Heart right ventricle (tissue), 16 donors: Measurements from ENCODE around the gene XYLB. TPM values are rescaled to one million over a fixed set of nuclear protein-coding genes. Genes with fewer than 3 reads are reported as not detected.
"Not testable (repeated sequence)": the region's sequence is repeated elsewhere in the genome, so short reads cannot be mapped to it uniquely, and the experiment has no call there.

Source experiments
- ATAC-seq, 8 donors: fragments of 200-7000 bp; cut with Tn5 transposase; one replicate each; pipeline ENCODE4 v1.9.1; 2020; ENCODE audit warnings: mild to moderate bottlenecking in 8 of 8, moderate library complexity in 8 of 8, moderate number of reproducible peaks in 1 of 8
- DNase-seq, 2 donors: peaks; one replicate each; pipeline ENCODE4 v3.0.0-alpha.2; 2020
- H3K27ac ChIP-seq, 10 donors: fragments of 200-600 bp; sonication (generic) in 2 of 10; one replicate each; pipeline versions ENCODE4 v1.5.0 to v1.8.0; 2020 to 2022; ENCODE audit warnings: mild to moderate bottlenecking in 3 of 10
- H3K27me3 ChIP-seq, 7 donors: fragments of 200-600 bp; one replicate each; pipeline ENCODE4 v1.8.0; 2021 to 2022; ENCODE audit warnings: mild to moderate bottlenecking in 2 of 7
- H3K36me3 ChIP-seq, 9 donors: fragments of 200-600 bp; sonication (generic) in 1 of 9; one replicate each; pipeline versions ENCODE4 v1.5.0 to v1.8.0; 2020 to 2022; ENCODE audit warnings: mild to moderate bottlenecking in 2 of 9
- H3K4me1 ChIP-seq, 9 donors: fragments of 200-600 bp; sonication (generic) in 1 of 9; one replicate each; pipeline versions ENCODE4 v1.5.0 to v1.8.0; 2020 to 2022; ENCODE audit warnings: mild to moderate bottlenecking in 4 of 9
- H3K4me3 ChIP-seq, 10 donors: fragments of 200-600 bp; sonication (generic) in 2 of 10; one replicate each; pipeline versions ENCODE4 v1.5.0 to v1.8.0; 2020 to 2022; ENCODE audit warnings: mild to moderate bottlenecking in 7 of 10, moderate library complexity in 2 of 10
- H3K9me3 ChIP-seq, 11 donors: fragments of 200-600 bp in 10 of 11; sonication (generic) in 2 of 11; one replicate each; pipeline versions ENCODE4 v1.5.0 to v1.8.0; 2013 to 2022; ENCODE audit warnings: mild to moderate bottlenecking in 2 of 11, control low read depth in 1 of 11, moderate library complexity in 1 of 11
- CTCF ChIP-seq, 9 donors: fragments of 200-600 bp; sonication (generic) in 2 of 9; IDR thresholded peaks; one replicate each; pipeline versions ENCODE4 v1.5.0 to v1.8.0; 2021 to 2022; ENCODE audit warnings: antibody characterized with exemption in 9 of 9, mild to moderate bottlenecking in 5 of 9, moderate library complexity in 1 of 9
- WGBS, 2 donors: extraction: QIAGEN DNeasy Blood & Tissue Kit; methylation state at CpG; one replicate each; pipeline ENCODE4 v1.1.7; 2013; ENCODE audit warnings: inconsistent platforms in 1 of 2; 5-methylcytosine and 5-hydroxymethylcytosine counted together
- intact Hi-C, 10 donors: fragments of 100-400 bp; cut with DNase I; formaldehyde crosslinking; loops; one replicate each; pipeline versions ENCODE4 v1.11.1 to v1.14.2; 2022
- polyA plus RNA-seq, 2 donors: library from polyadenylated mRNA; stranded (reverse); fragments of 200-250 nt; gene quantifications; one replicate each; pipeline ENCODE4 v1.2.3, GENCODE V29; 2013
- total RNA-seq, 10 donors: library from RNA; stranded (reverse); fragmentation: NEBNext Ultra II Directional in 3 of 10; extraction: Animal tissue kit (Norgen Biotek cat#: 25700) in 3 of 10; gene quantifications; one replicate each; pipeline versions ENCODE4 v1.2.1 to v1.2.4, GENCODE V29; 2021 to 2023
- donor health status: Arrhythmogenic right ventricular cardiomyopathy.
- donor health status: ischemic (EF 13 %, LVEDD 7.1; RV severe dilation, severe dysfunction).
- donor health status: healthy with polysubstance abuse.
- donor health status: DM: no; HTN: yes; CAD: no.
- donor health status: DM: no; HTN: no; CAD: no.
- donor health status: ischemic (EF 25% LVEDD 6.9; RV normal size, moderate dysfunction).
- donor health status: ischemic (EF 25% LVEDD 5.7; RV mildly dilated, moderate dysfunction).
- donor health status: healthy.
- donor health status: DM: yes; HTN: yes; CAD: no.
- donor health status: Ischemic cardiomyopathy.
- donor health status: ischemic (EF 35%, LVEDD 5.7; RV mildly dilated, moderate dysfunction).
- donor health status: nonischemic (EF 11% LVEDD 7.7; RV severe dilation, severe dysfunction).
- donor health status: DM: yes; HTN: yes; CAD: no.
- donor health status: PGD.
- donor health status: ischemic (EF 29% LVEDD 5.4; RV normal size, mild dysfunction).
- donor health status: nonischemic (EF 23%, LVEDD 6.1; RV moderate dilation, normal function).

The XYLB gene
- total and polyA plus RNA-seq, 12 donors: 0.22 to 1.7 (median 0.67) TPM

- DNase-seq (no peak), ATAC-seq (no peak)
- 71 to 92% methylated on average over 1 of the region's 1 CpG for WGBS, 2 donors
- intact Hi-C loops: no loop called here
- no peaks in the 10 kb centered on the region for H3K36me3 ChIP-seq
- H3K4me3 ChIP-seq: no peak overlapping the region
- TF ChIP-seq CTCF (IDR thresholded peaks at IDR 0.05): no peak
- no peak overlapping the region for H3K27ac ChIP-seq
- no peaks in the 10 kb centered on the region for H3K4me1 ChIP-seq
- no peaks in the 10 kb centered on the region for H3K27me3 ChIP-seq
- H3K9me3 ChIP-seq: peaks cover 0 to 6% (median 0%) of the 10 kb centered on the region in 11 donors
These were observed 65.0 kb downstream of the XYLB start for GRCh38 chr3:38411591-38411990.

GRCh38 chr3:38420758-38421157, 74.2 kb downstream of the XYLB start:
- H3K27me3 ChIP-seq, H3K36me3 ChIP-seq, H3K4me3 ChIP-seq, H3K4me1 ChIP-seq, DNase-seq, H3K27ac ChIP-seq, intact Hi-C loops, H3K9me3 ChIP-seq, ATAC-seq: not testable (repeated sequence)
- WGBS, 2 donors: 73 to 75% methylated on average over 5 of the region's 5 CpGs

DNA sequence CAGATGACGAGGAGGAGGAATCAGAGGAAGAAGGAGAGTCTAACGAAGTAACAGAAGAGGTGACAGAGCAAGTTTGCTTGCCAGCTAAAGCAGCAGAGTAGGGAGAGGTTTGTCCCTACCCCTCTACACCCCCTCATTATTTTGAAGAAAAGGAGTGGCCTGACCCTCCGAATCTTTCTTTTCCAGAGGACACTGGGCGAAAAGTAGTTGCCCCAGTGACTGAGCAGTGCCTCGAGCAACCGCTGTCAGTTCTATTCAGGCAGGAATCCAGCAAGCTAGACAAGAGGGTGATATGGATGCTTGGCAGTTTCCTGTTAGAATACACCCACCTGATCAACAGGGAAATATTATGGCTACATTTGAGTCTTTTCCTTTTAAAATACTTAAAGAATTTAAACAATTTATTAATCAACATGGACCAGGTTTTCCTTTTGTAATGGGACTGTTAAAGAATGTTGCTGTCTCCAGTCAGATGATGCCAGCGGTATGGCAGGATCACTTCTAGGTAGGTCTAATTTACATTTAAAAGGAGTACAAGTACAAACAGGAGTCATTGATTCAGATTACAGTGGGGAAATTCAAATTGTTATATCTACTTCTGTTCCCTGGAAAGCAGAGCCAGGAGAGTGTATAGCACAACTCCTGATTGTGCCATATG, 75.2 kb downstream of the XYLB start:
- H3K9me3 ChIP-seq: no peaks in the 10 kb centered on the region
- no peaks in the 10 kb centered on the region for H3K36me3 ChIP-seq
- H3K4me1 ChIP-seq: no peaks in the 10 kb centered on the region
- no peak for DNase-seq
- H3K27me3 ChIP-seq: no peaks in the 10 kb centered on the region
- intact Hi-C loops: no loop called here
- ATAC-seq: no peak
- TF ChIP-seq CTCF (IDR thresholded peaks at IDR 0.05): no peak
- no peak overlapping the region for H3K4me3 ChIP-seq
- H3K27ac ChIP-seq: no peak overlapping the region
- WGBS, 2 donors: 72 to 75% methylated on average over 7 of the region's 7 CpGs

DNA sequence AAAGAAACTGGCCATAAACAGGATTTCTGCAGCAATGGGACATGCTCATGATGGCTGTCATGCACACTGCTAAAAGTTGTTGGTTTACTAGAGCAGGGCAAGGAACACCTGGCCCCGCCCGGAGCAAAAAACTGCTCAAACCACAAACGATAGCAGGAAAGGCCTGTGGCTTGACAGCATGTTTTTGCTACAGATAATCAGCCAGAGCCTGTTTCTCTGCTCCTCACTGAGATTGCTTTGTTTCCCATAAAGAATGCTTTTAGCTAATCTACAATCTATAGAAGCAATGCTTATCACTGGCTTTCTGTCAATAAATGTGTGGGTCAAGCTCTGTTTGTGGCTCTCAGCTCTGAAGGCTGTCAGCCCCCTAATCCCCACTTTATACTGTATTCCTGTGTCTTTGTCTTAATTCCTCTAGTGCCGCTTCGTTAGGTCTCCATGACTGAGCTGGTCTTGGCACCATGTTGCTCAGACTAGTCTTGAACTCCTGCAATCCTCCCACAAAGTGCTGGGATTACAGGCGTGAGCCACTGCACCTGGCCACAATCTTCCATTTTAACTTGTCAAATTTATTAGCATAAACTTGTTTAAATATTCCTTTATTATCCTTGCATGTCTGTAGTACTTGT, 80.3 kb downstream of the XYLB start:
- DNase-seq, H3K27ac ChIP-seq, intact Hi-C loops, H3K27me3 ChIP-seq, H3K4me3 ChIP-seq, H3K9me3 ChIP-seq, ATAC-seq, H3K36me3 ChIP-seq, H3K4me1 ChIP-seq: not testable (repeated sequence)
- 62 to 72% methylated on average over 6 of the region's 6 CpGs for WGBS, 2 donors

- H3K36me3 ChIP-seq, H3K4me1 ChIP-seq, intact Hi-C loops, ATAC-seq, H3K27me3 ChIP-seq, H3K4me3 ChIP-seq, H3K27ac ChIP-seq, DNase-seq: not testable (repeated sequence)
- peaks cover 0 to 59% (median 15%) of the 10 kb centered on the region in 11 donors for H3K9me3 ChIP-seq
- 93 to 94% methylated on average over 5 of the region's 5 CpGs for WGBS, 2 donors
These were observed 86.5 kb downstream of the XYLB start for GRCh38 chr3:38432871-38433658.

- H3K27me3 ChIP-seq, intact Hi-C loops, DNase-seq, H3K4me3 ChIP-seq, H3K27ac ChIP-seq, H3K4me1 ChIP-seq, H3K36me3 ChIP-seq, ATAC-seq: not testable (repeated sequence)
- peaks cover 0 to 65% (median 17%) of the 10 kb centered on the region in 11 donors for H3K9me3 ChIP-seq
- WGBS, 2 donors: 78% methylated on average over 2 of the region's 2 CpGs
These were observed 87.1 kb downstream of the XYLB start for GRCh38 chr3:38433661-38434060.

GRCh38 chr3:38438436-38439069, 92.0 kb downstream of the XYLB start:
- peaks cover 0 to 52% (median 14%) of the 10 kb centered on the region in 11 donors for H3K9me3 ChIP-seq
- 65 to 71% methylated on average over 5 of the region's 5 CpGs for WGBS, 2 donors
- peak in 1 of 2 donors; percentile 20 for DNase-seq
- H3K4me3 ChIP-seq, ATAC-seq, H3K27me3 ChIP-seq, H3K27ac ChIP-seq, intact Hi-C loops, H3K36me3 ChIP-seq, H3K4me1 ChIP-seq: not testable (repeated sequence)

- intact Hi-C loops, ATAC-seq, H3K4me1 ChIP-seq, H3K36me3 ChIP-seq, H3K27me3 ChIP-seq, H3K4me3 ChIP-seq, H3K27ac ChIP-seq, DNase-seq: not testable (repeated sequence)
- peaks cover 0 to 29% (median 7%) of the 10 kb centered on the region in 11 donors for H3K9me3 ChIP-seq
- 48 to 75% methylated on average over 4 of the region's 4 CpGs for WGBS, 2 donors
These were observed 96.6 kb downstream of the XYLB start for GRCh38 chr3:38443205-38443604.
